ENCODE measurements around the gene FRMD8. TPM values are rescaled to one million over a fixed set of nuclear protein-coding genes. Genes with fewer than 3 reads are reported as not detected.

FRMD8 gene
- total and polyA plus RNA-seq, 9 of the 15 experiments (the other 6 are each of a cell fraction or from before 2014, with no cell fraction given) = 4.5 to 54.5 (median 15.8) TPM

GRCh38 chr11:65355776-65356393 lies 30.6 kb upstream of the FRMD8 start:
- Histone ChIP-seq H3K4me1 (replicated peaks in 1 of 2; ENCODE audit: control insufficient read depth in 2 of 2, insufficient read depth in 2 of 2, low read length in 2 of 2) (peaks cover 25 to 48% of the 10 kb centered on the region in 2 experiments), H2AFZ (ENCODE audit: low read depth, low read length) (no peak overlapping the region), H3K4me2 (ENCODE audit: insufficient read depth, low read length) (peak overlapping the region; percentile 60), H3K27ac (ENCODE audit: extremely low read depth, low read depth, low read length) (no peak overlapping the region), H3K36me3 (ENCODE audit: control insufficient read depth, insufficient read depth, low read length) (peaks cover 18% of the 10 kb centered on the region; the same call in 1 of the 3 replicates), H3K4me3 (no peak overlapping the region), H3K27me3 (ENCODE audit: control insufficient read depth in 2 of 2, insufficient read depth in 2 of 2, low read length in 2 of 2) (no peaks in the 10 kb centered on the region), H3K79me2 (ENCODE audit: control insufficient read depth, insufficient read depth, low read length) (no peaks in the 10 kb centered on the region), H3K9me3 (replicated peaks; ENCODE audit: control insufficient read depth, insufficient read depth, low read depth, low read length) (no peaks in the 10 kb centered on the region), H3K9me1 (ENCODE audit: control insufficient read depth, insufficient read depth, low read length) (no peaks in the 10 kb centered on the region), H4K20me1 (replicated peaks; ENCODE audit: control insufficient read depth, insufficient read depth, low read length) (peaks cover 10% of the 10 kb centered on the region; the same call in 1 of the 2 replicates), H3K9ac (ENCODE audit: insufficient read depth in 1 of 2, low read depth in 2 of 2, low read length in 2 of 2) (peak overlapping the region in 1 of 2 experiments; percentile 90; a peak in 1 of 4 replicates)
- in situ Hi-C loops (cut with MboI) (no loop called here), intact Hi-C loops (cut with micrococcal nuclease) (no loop called here)
- CTCF ChIA-PET (ENCODE audit: low intra/inter-chr PET ratio) = no interaction called here
- ATAC-seq = no peak
- peak; percentile 75 for FAIRE-seq
- no TSS peak for BruUV-seq (replicated peaks)
- POLR2A ChIA-PET = interaction anchor here (0.6 to 15.6 kb wide), 14 partner anchors 8 to 1149 kb away, joined by 3 to 253 read pairs (median 4); partner anchors contain the start of genes DPF2, MALAT1 and NEAT1
- 60% methylated on average over 33 of the region's 35 CpGs for WGBS (ENCODE audit: insufficient coverage, low coverage, missing lambda C conversion rate)
- no peak for DNase-seq (ENCODE audit: extremely low read depth in 1 of 4, low spot score in 3 of 4)
- TF ChIP-seq SMARCC2 (IDR thresholded peaks at IDR 0.05; ENCODE audit: low read depth) = no peak
- peak; percentile 31; the same call in 1 of the 2 replicates for TF ChIP-seq CTBP1 (IDR thresholded peaks at IDR 0.05; ENCODE audit: borderline replicate concordance)
- no peak for TF ChIP-seq CCAR2 (IDR thresholded peaks at IDR 0.05; ENCODE audit: low read depth, low read length)
- TF ChIP-seq MAX (CRISPR knock-in tag; IDR thresholded peaks at IDR 0.05) = peak; percentile 26; the same call in 1 of the 2 replicates
- no peak for TF ChIP-seq STAT6 (CRISPR knock-in tag; IDR thresholded peaks at IDR 0.05)
- peak; percentile 33 for TF ChIP-seq HNRNPLL (IDR thresholded peaks at IDR 0.05; ENCODE audit: low read depth, low read length, poor library complexity, severe bottlenecking)
- TF ChIP-seq TFAM (CRISPR knock-in tag; conservative IDR thresholded peaks at IDR 0.05) = no peak
- no peak for TF ChIP-seq SIX5 (IDR thresholded peaks at IDR 0.05; ENCODE audit: borderline replicate concordance in 1 of 2, insufficient read depth in 1 of 2, low read depth in 1 of 2, low read length in 2 of 2)
- TF ChIP-seq CREB5 (CRISPR knock-in tag; IDR thresholded peaks at IDR 0.05) = no peak
- TF ChIP-seq, protein P1, sequence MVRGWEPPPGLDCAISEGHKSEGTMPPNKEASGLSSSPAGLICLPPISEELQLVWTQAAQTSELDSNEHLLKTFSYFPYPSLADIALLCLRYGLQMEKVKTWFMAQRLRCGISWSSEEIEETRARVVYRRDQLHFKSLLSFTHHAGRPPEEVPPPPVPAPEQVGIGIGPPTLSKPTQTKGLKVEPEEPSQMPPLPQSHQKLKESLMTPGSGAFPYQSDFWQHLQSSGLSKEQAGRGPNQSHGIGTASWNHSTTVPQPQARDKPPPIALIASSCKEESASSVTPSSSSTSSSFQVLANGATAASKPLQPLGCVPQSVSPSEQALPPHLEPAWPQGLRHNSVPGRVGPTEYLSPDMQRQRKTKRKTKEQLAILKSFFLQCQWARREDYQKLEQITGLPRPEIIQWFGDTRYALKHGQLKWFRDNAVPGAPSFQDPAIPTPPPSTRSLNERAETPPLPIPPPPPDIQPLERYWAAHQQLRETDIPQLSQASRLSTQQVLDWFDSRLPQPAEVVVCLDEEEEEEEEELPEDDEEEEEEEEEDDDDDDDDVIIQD (CRISPR knock-in tag; IDR thresholded peaks at IDR 0.05) = no peak
- TF ChIP-seq ZBED1 (IDR thresholded peaks at IDR 0.05) = no peak
- 0 out of 2 replicates have a peak, but pooled peaks have one; percentile 5 for TF ChIP-seq ZFX (CRISPR knock-in tag; IDR thresholded peaks at IDR 0.05)
- TF ChIP-seq RBM39 (optimal IDR thresholded peaks at IDR 0.05; ENCODE audit: low read depth, low read length) = no peak
- peak in 1 of 2 experiments; percentile 21; a peak in 1 of 4 replicates for TF ChIP-seq MAZ (CRISPR knock-in tag; conservative IDR thresholded peaks at IDR 0.05 in 1 of 2, IDR thresholded peaks at IDR 0.05 in 1 of 2)
- TF ChIP-seq ZNF511 (CRISPR knock-in tag; IDR thresholded peaks at IDR 0.05) = 0 out of 2 replicates have a peak, but pooled peaks have one; percentile 51

Data from K562 (cell line).